Lower leg skin (tissue), 3 donors: Measurements from ENCODE around the gene TRIM7.

Experiments used
- POLR2A ChIP-seq, 2 donors: fragments of 450-650 bp; IDR thresholded peaks; one replicate each; pipeline ENCODE4 v1.6.1; 2016 to 2017; ENCODE audit warnings: antibody characterized with exemption in 2 of 2, mild to moderate bottlenecking in 1 of 2, moderate library complexity in 1 of 2
- TF ChIP-seq, protein P1 (sequence below), 3 donors: fragments of 450-650 bp; IDR thresholded peaks; one replicate each; pipeline ENCODE4 v1.5.1; 2016; ENCODE audit warnings: antibody characterized with exemption in 3 of 3, mild to moderate bottlenecking in 3 of 3, moderate library complexity in 2 of 3

DNA sequence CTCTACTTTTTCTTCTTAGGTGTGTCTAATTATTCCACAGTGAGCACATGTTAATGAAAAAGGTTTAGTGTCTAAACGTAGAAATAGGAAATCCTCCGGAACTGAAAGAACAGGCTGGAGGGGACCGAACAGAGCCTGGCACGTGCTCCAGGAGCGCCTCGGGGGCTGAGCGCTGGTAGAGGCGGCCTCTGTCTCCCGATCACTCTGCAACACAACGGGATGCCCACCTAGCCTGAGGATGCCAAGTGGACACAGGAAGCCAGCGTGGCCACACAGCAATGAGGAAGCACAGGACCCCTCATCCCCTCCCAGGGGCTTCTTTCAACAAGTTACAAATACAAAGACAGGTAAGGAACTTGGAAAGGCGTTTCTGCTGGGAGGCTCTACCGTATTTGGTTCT lies 19.4 kb downstream of the TRIM7 start:
- TF ChIP-seq, protein P1, sequence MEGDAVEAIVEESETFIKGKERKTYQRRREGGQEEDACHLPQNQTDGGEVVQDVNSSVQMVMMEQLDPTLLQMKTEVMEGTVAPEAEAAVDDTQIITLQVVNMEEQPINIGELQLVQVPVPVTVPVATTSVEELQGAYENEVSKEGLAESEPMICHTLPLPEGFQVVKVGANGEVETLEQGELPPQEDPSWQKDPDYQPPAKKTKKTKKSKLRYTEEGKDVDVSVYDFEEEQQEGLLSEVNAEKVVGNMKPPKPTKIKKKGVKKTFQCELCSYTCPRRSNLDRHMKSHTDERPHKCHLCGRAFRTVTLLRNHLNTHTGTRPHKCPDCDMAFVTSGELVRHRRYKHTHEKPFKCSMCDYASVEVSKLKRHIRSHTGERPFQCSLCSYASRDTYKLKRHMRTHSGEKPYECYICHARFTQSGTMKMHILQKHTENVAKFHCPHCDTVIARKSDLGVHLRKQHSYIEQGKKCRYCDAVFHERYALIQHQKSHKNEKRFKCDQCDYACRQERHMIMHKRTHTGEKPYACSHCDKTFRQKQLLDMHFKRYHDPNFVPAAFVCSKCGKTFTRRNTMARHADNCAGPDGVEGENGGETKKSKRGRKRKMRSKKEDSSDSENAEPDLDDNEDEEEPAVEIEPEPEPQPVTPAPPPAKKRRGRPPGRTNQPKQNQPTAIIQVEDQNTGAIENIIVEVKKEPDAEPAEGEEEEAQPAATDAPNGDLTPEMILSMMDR (IDR thresholded peaks at IDR 0.05): no peak
- no peak for TF ChIP-seq POLR2A (IDR thresholded peaks at IDR 0.05)
